Measurements from ENCODE around the gene GLDN. TPM values are rescaled to one million over a fixed set of nuclear protein-coding genes. Genes with fewer than 3 reads are reported as not detected.

GLDN gene
- not detected for total RNA-seq

DNA sequence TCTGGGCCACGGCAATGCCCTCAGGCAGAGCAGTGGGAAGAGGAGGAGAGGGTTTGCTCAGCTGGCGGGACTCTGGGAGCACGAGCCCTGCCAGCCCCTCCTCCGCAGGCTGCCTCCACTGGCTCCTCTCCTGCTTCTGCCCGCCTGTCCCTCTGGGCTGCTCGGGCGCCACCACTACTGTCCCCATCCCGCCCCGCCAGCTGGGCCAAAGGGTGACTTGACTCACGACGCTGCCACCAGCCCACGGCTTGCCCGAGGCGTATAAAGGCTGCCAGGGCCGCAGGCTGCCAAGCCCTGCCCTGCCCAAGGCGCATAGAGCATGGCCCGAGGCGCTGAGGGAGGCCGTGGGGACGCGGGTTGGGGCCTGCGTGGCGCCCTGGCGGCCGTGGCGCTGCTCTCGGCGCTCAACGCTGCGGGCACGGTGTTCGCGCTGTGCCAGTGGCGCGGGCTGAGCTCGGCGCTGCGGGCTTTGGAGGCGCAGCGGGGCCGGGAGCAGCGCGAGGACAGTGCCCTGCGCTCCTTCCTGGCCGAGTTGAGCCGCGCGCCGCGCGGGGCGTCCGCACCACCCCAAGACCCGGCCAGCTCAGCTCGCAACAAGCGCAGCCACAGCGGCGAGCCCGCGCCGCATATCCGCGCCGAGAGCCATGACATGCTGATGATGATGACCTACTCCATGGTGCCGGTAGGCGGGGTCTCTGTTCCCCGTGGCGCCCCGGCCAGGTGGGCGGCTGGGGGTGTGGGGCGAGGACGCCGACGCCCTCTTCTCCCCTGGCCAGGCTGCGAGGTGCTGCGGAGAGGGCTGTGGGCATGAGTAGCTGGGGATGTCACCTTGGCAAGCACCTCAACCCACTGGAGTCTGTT lies at the start of gene GLDN:
Gene GLDN, plus strand, starts transcription at position 290 of the 861 bp plus-strand sequence. Its CDS starts 30 bp downstream, at position 320.
- H3K36me3 Mint-ChIP-seq: no peaks in the 10 kb centered on the region
- no peaks in the 10 kb centered on the region for H3K4me1 Mint-ChIP-seq (ENCODE audit: low read depth in 2 of 2)
- peaks cover 19 to 41% of the 10 kb centered on the region in 2 donors for H3K27me3 Mint-ChIP-seq
- H3K27ac Mint-ChIP-seq: no peak within 1 kb of the TSS
- H3K4me3 Mint-ChIP-seq: no peak within 1 kb of the TSS
- ATAC-seq: peak; percentile 22 to 29
- H3K9me3 Mint-ChIP-seq: no peaks in the 10 kb centered on the region
- no peak for DNase-seq (ENCODE audit: low spot score)

DNA sequence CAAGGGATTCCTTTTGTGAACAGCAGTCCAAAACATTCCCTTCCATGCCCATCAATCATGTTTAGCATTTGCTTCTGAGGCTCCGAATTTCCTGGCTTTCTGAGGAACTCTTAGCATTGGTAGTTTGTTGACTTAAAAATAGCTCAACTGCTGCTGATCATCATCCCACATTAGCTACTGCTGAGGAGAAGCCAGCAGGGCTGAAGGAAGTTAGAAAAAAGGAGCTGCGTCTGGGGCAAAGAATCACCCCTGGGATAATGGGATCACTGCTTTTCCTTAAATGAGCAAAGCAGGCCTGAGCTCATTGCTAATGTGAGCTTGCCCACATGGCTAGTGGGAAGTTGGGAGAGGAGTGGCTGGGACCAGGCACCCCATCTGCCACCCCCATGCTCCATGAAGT lies 42.8 kb upstream of the GLDN start:
- Mint-ChIP-seq H3K27ac (no peak overlapping the region), H3K4me3 (no peak overlapping the region), H3K27me3 (peaks cover 9 to 12% of the 10 kb centered on the region in 2 donors), H3K4me1 (ENCODE audit: low read depth in 2 of 2) (no peaks in the 10 kb centered on the region), H3K9me3 (no peaks in the 10 kb centered on the region), H3K36me3 (no peaks in the 10 kb centered on the region)
- DNase-seq (ENCODE audit: low spot score): no peak
- ATAC-seq: no peak

DNA sequence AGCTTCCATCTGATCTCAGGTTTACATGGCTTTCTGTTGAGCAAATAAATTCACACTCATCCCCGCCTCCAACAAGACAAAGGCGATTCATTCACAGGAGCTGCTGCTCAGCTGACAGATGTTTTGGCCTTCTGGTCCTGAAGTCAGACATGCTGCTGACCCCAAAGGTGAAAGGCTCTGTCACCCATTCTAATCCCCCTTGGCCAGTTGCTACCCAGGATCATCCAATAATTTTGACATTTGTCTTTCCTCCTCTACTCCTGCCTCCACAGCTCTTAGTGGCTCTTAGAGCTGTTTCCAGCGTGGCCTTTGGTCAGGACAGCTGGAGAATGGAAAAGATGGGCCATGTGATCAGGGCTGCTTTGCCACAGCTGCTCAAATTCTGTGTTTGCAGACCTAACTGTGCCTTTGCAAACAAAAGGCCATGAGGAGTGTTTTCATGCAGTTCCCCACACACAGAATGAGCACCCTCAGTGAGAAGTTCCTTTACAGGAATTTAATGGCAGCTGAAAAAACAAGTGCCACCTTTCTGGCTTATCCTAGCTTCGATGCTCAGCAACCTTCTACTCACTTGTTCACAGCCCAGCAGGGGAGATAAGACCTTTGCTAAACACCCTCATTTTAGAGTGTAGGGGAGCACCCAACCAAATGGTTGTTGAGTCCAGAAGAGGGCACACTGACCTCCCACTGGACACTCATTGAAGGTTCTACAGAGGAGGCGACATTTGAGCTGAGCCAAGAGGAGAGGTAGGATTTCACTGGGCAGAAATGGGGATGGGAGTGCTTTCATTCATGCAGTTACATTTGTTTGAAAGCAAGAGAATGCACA lies 42.1 kb upstream of the GLDN start:
- no peak for DNase-seq (ENCODE audit: low spot score)
- no peaks in the 10 kb centered on the region for H3K9me3 Mint-ChIP-seq
- no peak for ATAC-seq
- no peaks in the 10 kb centered on the region for H3K36me3 Mint-ChIP-seq
- H3K27ac Mint-ChIP-seq: no peak overlapping the region
- no peaks in the 10 kb centered on the region for H3K4me1 Mint-ChIP-seq (ENCODE audit: low read depth in 2 of 2)
- peaks cover 13 to 14% of the 10 kb centered on the region in 2 donors for H3K27me3 Mint-ChIP-seq
- H3K4me3 Mint-ChIP-seq: no peak overlapping the region

DNA sequence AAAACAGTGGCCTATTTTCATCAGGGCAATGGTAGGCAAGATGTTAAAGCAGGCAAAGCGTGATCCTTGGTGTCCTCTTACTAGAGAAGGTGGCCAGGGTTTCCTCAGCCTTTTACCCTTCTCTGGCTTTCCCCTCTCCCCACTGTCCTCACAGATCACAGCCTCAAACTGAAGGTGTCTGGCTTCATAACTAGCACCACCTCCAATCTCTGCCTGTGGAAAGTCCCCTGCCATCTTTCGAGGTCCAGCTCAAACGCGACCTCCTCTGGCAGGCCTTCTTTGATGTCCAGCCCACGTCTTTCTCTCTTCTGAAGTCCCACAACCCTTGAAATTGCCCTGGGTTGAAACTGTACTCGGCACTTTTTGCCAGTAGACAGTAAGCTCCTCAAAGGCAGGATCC lies 39.0 kb upstream of the GLDN start:
- Mint-ChIP-seq H3K27ac (no peak overlapping the region), H3K27me3 (peaks cover 19 to 22% of the 10 kb centered on the region in 2 donors), H3K9me3 (no peaks in the 10 kb centered on the region), H3K4me3 (no peak overlapping the region), H3K36me3 (no peaks in the 10 kb centered on the region), H3K4me1 (ENCODE audit: low read depth in 2 of 2) (no peaks in the 10 kb centered on the region)
- ATAC-seq (no peak), DNase-seq (ENCODE audit: low spot score) (no peak)

DNA sequence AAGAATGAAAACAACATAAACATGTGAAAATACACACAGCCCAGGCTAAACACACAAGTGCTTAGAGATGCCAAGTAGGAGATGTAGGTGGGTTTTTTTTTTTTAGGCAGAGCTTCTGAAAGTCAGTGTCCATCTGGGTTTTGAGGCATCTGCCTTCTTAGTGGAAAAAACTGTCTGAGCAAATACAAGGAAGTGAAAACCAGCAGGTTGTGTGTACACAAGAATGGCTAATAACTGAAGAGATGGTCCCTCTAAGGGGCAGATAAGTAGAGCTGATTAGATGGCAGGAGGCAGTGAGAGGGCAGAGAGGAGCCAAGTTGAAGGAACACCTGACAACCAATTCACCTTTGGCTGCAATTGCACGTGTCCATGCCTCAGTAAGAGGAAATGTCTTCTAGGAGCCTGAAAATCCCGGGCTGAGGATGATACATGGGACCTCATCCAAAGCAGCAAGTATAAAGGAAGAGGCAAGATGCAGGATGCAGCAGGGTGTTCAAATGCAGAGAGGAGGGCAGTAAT lies 37.9 kb upstream of the GLDN start:
- Mint-ChIP-seq H3K27ac (no peak overlapping the region), H3K4me1 (ENCODE audit: low read depth in 2 of 2) (no peaks in the 10 kb centered on the region), H3K4me3 (no peak overlapping the region), H3K9me3 (no peaks in the 10 kb centered on the region), H3K27me3 (peaks cover 21 to 22% of the 10 kb centered on the region in 2 donors), H3K36me3 (no peaks in the 10 kb centered on the region)
- DNase-seq (ENCODE audit: low spot score) (no peak), ATAC-seq (no peak)

DNA sequence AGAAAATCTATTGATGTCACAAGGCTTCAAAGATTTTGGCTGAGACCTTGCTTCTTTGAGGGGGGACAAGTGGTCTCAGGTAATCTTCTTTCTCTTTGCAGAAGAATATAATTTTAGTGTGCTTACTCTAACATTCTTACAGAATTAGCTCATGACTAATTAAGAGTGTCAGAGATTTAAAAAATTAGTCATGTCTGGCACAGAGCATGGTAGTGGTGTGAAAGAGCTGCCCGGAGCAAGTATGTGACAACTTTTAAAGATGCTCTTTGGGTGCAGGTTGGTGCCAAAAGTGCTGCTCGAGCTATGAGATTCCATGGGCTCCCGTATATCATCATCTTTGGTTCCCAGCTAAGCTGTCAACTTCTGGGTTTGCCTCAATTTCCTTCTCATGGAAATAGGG lies 34.1 kb upstream of the GLDN start:
- H3K4me3 Mint-ChIP-seq: no peak overlapping the region
- no peaks in the 10 kb centered on the region for H3K36me3 Mint-ChIP-seq
- H3K27me3 Mint-ChIP-seq: peaks cover 18 to 22% of the 10 kb centered on the region in 2 donors

DNA sequence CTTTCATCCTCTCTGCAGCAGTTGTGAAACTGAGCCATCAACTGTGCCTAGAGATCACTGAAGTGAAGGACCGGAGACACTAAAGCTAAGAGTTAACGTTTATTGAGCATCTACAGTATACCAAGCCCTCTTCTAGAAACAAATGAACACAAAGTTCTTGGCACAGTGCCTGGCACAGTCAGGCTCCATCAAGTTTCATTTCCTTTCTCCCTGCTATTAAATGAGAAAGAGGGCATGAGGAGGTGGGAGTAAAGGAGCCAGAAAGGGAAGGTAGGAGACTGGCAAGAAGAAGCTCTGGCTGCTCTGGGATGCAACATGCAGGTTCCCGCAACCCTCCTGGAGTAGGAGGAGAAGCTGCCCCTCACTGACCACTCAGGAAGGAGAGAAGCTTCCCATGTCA lies 33.6 kb upstream of the GLDN start:
- H3K36me3 Mint-ChIP-seq: no peaks in the 10 kb centered on the region
- H3K4me1 Mint-ChIP-seq (ENCODE audit: low read depth in 2 of 2): no peaks in the 10 kb centered on the region
- peaks cover 21 to 22% of the 10 kb centered on the region in 2 donors for H3K27me3 Mint-ChIP-seq
- H3K4me3 Mint-ChIP-seq: no peak overlapping the region
- no peaks in the 10 kb centered on the region for H3K9me3 Mint-ChIP-seq
- DNase-seq (ENCODE audit: low spot score) (no peak), ATAC-seq (no peak)
- no peak overlapping the region for H3K27ac Mint-ChIP-seq

More for the DNA sequence above, 34.1 kb upstream of the GLDN start:
- ATAC-seq: no peak
- Mint-ChIP-seq H3K27ac (no peak overlapping the region), H3K4me1 (ENCODE audit: low read depth in 2 of 2) (no peaks in the 10 kb centered on the region), H3K9me3 (no peaks in the 10 kb centered on the region)
- DNase-seq (ENCODE audit: low spot score): no peak

DNA sequence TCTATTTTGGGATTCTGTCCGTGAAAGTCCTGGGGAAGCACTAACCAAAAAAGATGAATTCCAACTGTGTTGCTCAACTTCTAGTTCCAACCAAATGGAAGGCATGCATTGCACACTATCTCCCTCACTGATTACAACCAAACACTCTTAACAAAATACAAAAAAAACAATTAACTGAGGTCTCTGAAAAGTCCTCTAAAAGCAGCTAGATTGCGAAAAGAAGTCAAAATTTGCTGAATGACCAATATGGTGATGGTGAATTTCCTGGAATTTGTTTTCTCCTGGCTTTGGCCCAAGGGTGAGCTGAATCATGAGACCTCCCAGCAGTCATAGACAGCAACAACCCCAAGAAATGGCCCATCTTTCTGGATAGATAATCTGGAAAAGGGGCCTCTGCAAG lies 31.4 kb upstream of the GLDN start:
- ATAC-seq: no peak
- no peaks in the 10 kb centered on the region for H3K4me1 Mint-ChIP-seq (ENCODE audit: low read depth in 2 of 2)
- no peak for DNase-seq (ENCODE audit: low spot score)
- H3K36me3 Mint-ChIP-seq: no peaks in the 10 kb centered on the region
- no peak overlapping the region for H3K4me3 Mint-ChIP-seq
- H3K9me3 Mint-ChIP-seq: no peaks in the 10 kb centered on the region
- peaks cover 12 to 15% of the 10 kb centered on the region in 2 donors for H3K27me3 Mint-ChIP-seq
- H3K27ac Mint-ChIP-seq: no peak overlapping the region

DNA sequence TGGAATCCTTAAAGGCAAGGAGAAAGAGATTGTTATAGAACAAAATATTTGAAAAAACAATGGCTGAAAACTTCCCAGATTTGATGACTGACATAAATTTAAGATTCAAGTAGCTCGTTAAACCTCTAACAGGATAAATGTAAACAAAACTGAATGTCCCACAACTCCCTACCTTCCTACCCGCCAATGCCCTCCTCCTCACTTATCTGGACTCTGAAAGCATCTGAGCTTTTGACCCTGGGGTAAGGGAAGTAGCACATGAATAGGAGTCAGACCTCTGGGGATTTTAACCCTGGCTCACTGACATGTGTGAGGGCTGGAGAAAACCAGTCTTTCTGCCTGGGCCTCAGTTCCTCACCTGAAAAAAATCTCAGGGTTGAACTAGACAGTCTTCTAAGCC lies 29.9 kb upstream of the GLDN start:
- no peak for DNase-seq (ENCODE audit: low spot score)
- Mint-ChIP-seq H3K9me3 (no peaks in the 10 kb centered on the region), H3K36me3 (no peaks in the 10 kb centered on the region), H3K4me3 (no peak overlapping the region), H3K27me3 (peaks cover 6 to 12% of the 10 kb centered on the region in 2 donors), H3K4me1 (ENCODE audit: low read depth in 2 of 2) (no peaks in the 10 kb centered on the region), H3K27ac (no peak overlapping the region)
- ATAC-seq: no peak

DNA sequence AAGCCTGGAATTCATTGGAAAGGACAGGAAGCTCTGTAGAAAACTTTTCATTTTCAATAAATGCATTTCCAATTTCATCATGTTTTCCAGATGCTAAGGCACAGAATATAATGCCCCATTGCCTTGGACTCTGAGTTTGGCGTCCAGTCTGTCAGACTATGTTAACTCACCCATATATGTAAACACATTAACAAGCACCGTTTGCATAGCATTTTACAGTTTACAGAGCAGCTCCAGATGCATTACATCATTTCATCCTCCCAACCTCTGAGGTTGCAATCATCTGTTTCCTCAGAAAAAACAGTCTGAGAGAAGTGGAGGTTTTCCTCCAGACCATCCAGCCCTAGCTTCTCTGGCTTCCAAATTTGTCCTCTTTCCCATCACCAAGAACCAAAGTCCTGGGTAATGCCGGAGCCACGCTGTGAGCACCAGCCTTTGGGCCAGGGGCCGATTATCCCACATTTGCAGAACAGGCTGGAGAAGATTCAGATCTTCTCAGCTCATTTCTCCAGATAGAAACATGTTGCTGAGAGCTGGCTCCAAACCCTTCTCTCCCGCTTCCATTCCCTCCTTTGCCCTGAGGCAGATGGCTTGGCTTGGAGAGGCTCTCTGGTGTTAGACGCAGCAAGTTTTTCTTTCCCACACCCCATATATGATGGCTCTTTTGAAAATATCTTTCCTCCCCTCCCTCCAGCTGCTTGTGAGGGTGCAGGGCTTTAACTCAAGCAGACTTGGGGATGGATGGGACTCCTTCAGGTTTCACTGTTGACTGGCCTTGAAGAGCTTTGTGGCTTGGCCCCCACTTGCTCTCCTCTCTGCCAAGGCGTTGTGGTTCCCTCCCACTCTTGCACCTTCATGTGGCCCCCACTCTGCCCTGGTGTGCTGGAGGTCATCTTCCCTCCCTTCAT lies 29.0 kb upstream of the GLDN start:
- Mint-ChIP-seq H3K4me1 (ENCODE audit: low read depth in 2 of 2) (no peaks in the 10 kb centered on the region), H3K9me3 (no peaks in the 10 kb centered on the region), H3K27me3 (peaks cover 0 to 8% of the 10 kb centered on the region in 2 donors), H3K4me3 (no peak overlapping the region), H3K27ac (no peak overlapping the region), H3K36me3 (no peaks in the 10 kb centered on the region)
- DNase-seq (ENCODE audit: low spot score): no peak
- no peak for ATAC-seq

DNA sequence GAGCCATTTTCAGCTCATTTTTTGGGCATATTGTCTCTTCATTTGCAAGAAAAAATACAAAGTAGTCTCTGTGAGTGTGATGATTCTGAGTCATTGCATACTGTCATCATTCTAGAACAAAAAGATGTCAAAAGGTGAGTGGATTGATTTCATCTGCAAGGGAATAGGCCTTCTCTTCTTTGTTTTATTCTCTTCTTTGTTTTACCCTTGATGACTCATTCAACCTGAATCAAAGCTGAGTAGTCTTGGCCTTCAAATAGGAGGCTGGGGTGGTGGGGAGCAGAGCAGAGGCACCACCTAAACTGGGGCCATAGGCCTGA lies 28.4 kb upstream of the GLDN start:
- DNase-seq (ENCODE audit: low spot score) (no peak), ATAC-seq (no peak)
- H3K27me3 Mint-ChIP-seq: peaks cover 0 to 9% of the 10 kb centered on the region in 2 donors
- no peak overlapping the region for H3K27ac Mint-ChIP-seq
- no peak overlapping the region for H3K4me3 Mint-ChIP-seq
- H3K9me3 Mint-ChIP-seq: no peaks in the 10 kb centered on the region
- H3K4me1 Mint-ChIP-seq (ENCODE audit: low read depth in 2 of 2): no peaks in the 10 kb centered on the region
- no peaks in the 10 kb centered on the region for H3K36me3 Mint-ChIP-seq

DNA sequence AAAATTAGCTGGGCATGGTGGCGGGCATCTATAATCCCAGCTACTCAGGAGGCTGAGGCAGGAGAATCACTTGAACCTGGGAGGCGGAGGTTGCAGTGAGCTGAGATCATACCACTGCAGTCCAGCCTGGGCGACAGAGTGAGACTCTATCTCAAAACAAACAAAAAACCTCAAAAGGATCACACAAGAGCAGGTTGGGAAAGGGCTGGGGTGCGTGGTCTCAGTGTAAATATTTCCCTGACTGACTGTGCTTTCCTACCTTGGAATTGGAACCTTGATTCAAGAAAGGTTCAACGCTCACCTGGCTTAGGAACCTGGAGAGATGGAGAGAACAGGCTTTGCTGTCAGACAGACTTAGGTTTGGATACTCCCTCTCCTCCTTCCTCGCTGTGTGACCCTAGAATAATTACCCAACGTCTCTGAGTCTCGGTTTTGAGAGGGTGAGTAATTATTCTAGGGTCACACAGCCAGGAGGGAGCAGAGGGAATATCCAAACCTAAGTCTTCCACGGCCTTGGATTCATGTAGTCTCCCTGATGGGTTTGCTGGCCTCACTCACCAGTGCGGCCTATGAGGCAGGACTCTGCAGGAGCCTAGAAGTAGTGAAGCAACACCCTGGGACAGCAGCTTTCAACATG lies 27.7 kb upstream of the GLDN start:
- Mint-ChIP-seq H3K36me3 (no peaks in the 10 kb centered on the region), H3K4me3 (no peak overlapping the region), H3K27ac (no peak overlapping the region), H3K4me1 (ENCODE audit: low read depth in 2 of 2) (no peaks in the 10 kb centered on the region), H3K9me3 (no peaks in the 10 kb centered on the region), H3K27me3 (peaks cover under 1 to 7% of the 10 kb centered on the region in 2 donors)
- ATAC-seq (no peak), DNase-seq (ENCODE audit: low spot score) (no peak)
